Measurements from ENCODE around the gene TPD52L1. TPM values are rescaled to one million over a fixed set of nuclear protein-coding genes. Genes with fewer than 3 reads are reported as not detected.
"Not testable (repeated sequence)": the region's sequence is repeated elsewhere in the genome, so short reads cannot be mapped to it uniquely, and the experiment has no call there.

Gene TPD52L1
- polyA plus RNA-seq, 1 donor, result 46.1 TPM

- no peak for DNase-seq (ENCODE audit: low read depth)
These were observed 12.8 kb upstream of the TPD52L1 start for GRCh38 chr6:125140808-125141207.

- no peak for DNase-seq (ENCODE audit: low read depth)
These were observed 11.0 kb upstream of the TPD52L1 start for GRCh38 chr6:125142618-125143017.

- no peak for DNase-seq (ENCODE audit: low read depth)
These were observed 8.8 kb upstream of the TPD52L1 start for GRCh38 chr6:125144822-125145221.

GRCh38 chr6:125149256-125150144 is 4.1 kb upstream of the TPD52L1 start:
- DNase-seq (ENCODE audit: low read depth), result no peak

GRCh38 chr6:125151700-125152099 is 1.9 kb upstream of the TPD52L1 start:
- DNase-seq (ENCODE audit: low read depth), result no peak

- DNase-seq (ENCODE audit: low read depth), result no peak
These were observed 666 bp downstream of the TPD52L1 start for GRCh38 chr6:125154118-125154760.

- DNase-seq (ENCODE audit: low read depth), result no peak
These were observed 1.2 kb downstream of the TPD52L1 start for GRCh38 chr6:125154761-125155135.

- no peak for DNase-seq (ENCODE audit: low read depth)
These were observed 1.8 kb downstream of the TPD52L1 start for GRCh38 chr6:125155344-125155743.

GRCh38 chr6:125156496-125156895 is 2.9 kb downstream of the TPD52L1 start:
- DNase-seq (ENCODE audit: low read depth), result no peak

GRCh38 chr6:125157280-125157679 is 3.7 kb downstream of the TPD52L1 start:
- DNase-seq (ENCODE audit: low read depth), result no peak

GRCh38 chr6:125157725-125158124 is 4.2 kb downstream of the TPD52L1 start:
- DNase-seq (ENCODE audit: low read depth), result no peak

GRCh38 chr6:125163339-125163738 is 9.8 kb downstream of the TPD52L1 start:
- not testable (repeated sequence) for DNase-seq (ENCODE audit: low read depth)

- no peak for DNase-seq (ENCODE audit: low read depth)
These were observed 10.2 kb downstream of the TPD52L1 start for GRCh38 chr6:125163811-125164210.

- DNase-seq (ENCODE audit: low read depth), result no peak
These were observed 11.1 kb downstream of the TPD52L1 start for GRCh38 chr6:125164696-125165095.

GRCh38 chr6:125165256-125165655 is 11.7 kb downstream of the TPD52L1 start:
- no peak for DNase-seq (ENCODE audit: low read depth)

- no peak for DNase-seq (ENCODE audit: low read depth)
These were observed 12.2 kb downstream of the TPD52L1 start for GRCh38 chr6:125165776-125166175.

- no peak for DNase-seq (ENCODE audit: low read depth)
These were observed 13.1 kb downstream of the TPD52L1 start for GRCh38 chr6:125166711-125167110.

GRCh38 chr6:125167579-125167978 is 14.0 kb downstream of the TPD52L1 start:
- no peak for DNase-seq (ENCODE audit: low read depth)

GRCh38 chr6:125169058-125169457 is 15.5 kb downstream of the TPD52L1 start:
- no peak for DNase-seq (ENCODE audit: low read depth)

GRCh38 chr6:125169522-125169921 is 15.9 kb downstream of the TPD52L1 start:
- no peak for DNase-seq (ENCODE audit: low read depth)

- no peak for DNase-seq (ENCODE audit: low read depth)
These were observed 16.8 kb downstream of the TPD52L1 start for GRCh38 chr6:125170376-125170775.

- DNase-seq (ENCODE audit: low read depth), result no peak
These were observed 19.9 kb downstream of the TPD52L1 start for GRCh38 chr6:125173341-125174095.

Data from forelimb muscle (tissue), 1 donor.